Spleen (tissue), 11 donors: ENCODE measurements around the gene MAPK8IP3. TPM values are rescaled to one million over a fixed set of nuclear protein-coding genes. Genes with fewer than 3 reads are reported as not detected.

ENCODE experiments used
- DNase-seq: peaks from one replicate; pipeline ENCODE4 v3.0.0-alpha.2; 2020
- H3K27ac ChIP-seq, 8 donors: fragments of 200-600 bp; sonication (generic) in 7 of 8; 1 replicate in 4 of 8; 2 replicates in 4 of 8; pipeline versions ENCODE4 v1.5.0 to v1.8.0; 2016 to 2021; ENCODE audit warnings: inconsistent platforms in 4 of 8, mild to moderate bottlenecking in 4 of 8, moderate library complexity in 1 of 8
- H3K27me3 ChIP-seq, 7 donors: fragments of 200-600 bp; sonication (generic) in 6 of 7; replicated peaks in 1 of 7; 1 replicate in 4 of 7; 2 replicates in 3 of 7; pipeline versions ENCODE4 v1.5.0 to v1.8.0; 2016 to 2021; ENCODE audit warnings: inconsistent platforms in 3 of 7, mild to moderate bottlenecking in 1 of 7
- H3K36me3 ChIP-seq, 6 donors: fragments of 200-600 bp; sonication (generic) in 5 of 6; 1 replicate in 4 of 6; 2 replicates in 2 of 6; pipeline versions ENCODE4 v1.5.0 to v1.8.0; 2016 to 2021; ENCODE audit warnings: inconsistent platforms in 2 of 6
- H3K4me1 ChIP-seq, 6 donors: fragments of 200-600 bp; sonication (generic) in 5 of 6; 1 replicate in 3 of 6; 2 replicates in 3 of 6; pipeline versions ENCODE4 v1.5.0 to v1.8.0; 2016 to 2021; ENCODE audit warnings: inconsistent platforms in 3 of 6
- H3K4me3 ChIP-seq, 8 donors: fragments of 200-600 bp; sonication (generic) in 7 of 8; 1 replicate in 4 of 8; 2 replicates in 4 of 8; pipeline versions ENCODE4 v1.5.0 to v1.8.0; 2016 to 2021; ENCODE audit warnings: inconsistent platforms in 4 of 8, mild to moderate bottlenecking in 4 of 8, moderate library complexity in 2 of 8
- H3K9me3 ChIP-seq, 8 donors: fragments of 200-600 bp; sonication (generic) in 7 of 8; 1 replicate in 4 of 8; 2 replicates in 4 of 8; pipeline versions ENCODE4 v1.5.0 to v1.8.0; 2016 to 2021; ENCODE audit warnings: inconsistent platforms in 4 of 8
- POLR2A ChIP-seq, 3 donors: fragments of 450-650 bp; IDR thresholded peaks; one replicate each; pipeline ENCODE4 v1.5.1; 2017; ENCODE audit warnings: antibody characterized with exemption in 3 of 3, mild to moderate bottlenecking in 1 of 3
- POLR2AphosphoS5 ChIP-seq, 3 donors: sonication (generic); formaldehyde crosslinking; IDR thresholded peaks; one replicate each; pipeline ENCODE4 v1.5.1; 2017; ENCODE audit warnings: antibody characterized with exemption in 3 of 3
- WGBS, 5 donors: extraction: QIAGEN DNeasy Blood & Tissue Kit in 3 of 5; methylation state at CpG; one replicate each; pipeline versions ENCODE4 v1.1.5 to v1.1.7; 2013 to 2018; 5-methylcytosine and 5-hydroxymethylcytosine counted together
- intact Hi-C: fragments of 100-400 bp; cut with DNase I; formaldehyde crosslinking; loops from one replicate; pipeline ENCODE4 v1.15.0; 2023; ENCODE audit warnings: low total_unique reads
- polyA plus RNA-seq, 3 donors: library from polyadenylated mRNA; stranded (reverse); fragments of 200-250 nt; gene quantifications; one replicate each; pipeline ENCODE4 v1.2.1, GENCODE V29; 2013
- total RNA-seq, 7 donors: library from RNA; depleted of rRNA in 3 of 7; stranded (reverse); fragments of >200 nt in 3 of 7; fragmentation: NEBNext Ultra II Directional in 4 of 7; extraction: Animal tissue kit (Norgen Biotek cat#: 25700) in 4 of 7; gene quantifications; one replicate each; pipeline versions ENCODE4 v1.1.0 to v1.2.1, GENCODE V29; 2016 to 2021
- TF ChIP-seq, protein P1 (sequence below), 11 experiments: fragments of 200-600 bp in 7 of 11; fragments of 450-650 bp in 4 of 11; sonication (generic) in 4 of 11; IDR thresholded peaks in 8 of 11; conservative IDR thresholded peaks in 3 of 11; 1 replicate in 7 of 11; 2 replicates in 4 of 11; pipeline versions ENCODE4 v1.4.0 to v1.8.0; 2016 to 2021; ENCODE audit warnings: antibody characterized with exemption in 11 of 11, inconsistent platforms in 4 of 11, mild to moderate bottlenecking in 1 of 11
- donor health status: healthy with polysubstance abuse.
- donor health status: DM: no; HTN: no; CAD: no; lungs with moderate emphysema.
- donor health status: DM: no; HTN: no; CAD: no.
- donor health status: Bipolar disorder and iron deficiency.
- donor health status: healthy.
- donor health status: DM: no; HTN: no; CAD: no.
- donor health status: DM: yes; HTN: yes; CAD: no.

Gene MAPK8IP3
- total and polyA plus RNA-seq, 10 donors, result 27.2 to 134 (median 114) TPM

DNA sequence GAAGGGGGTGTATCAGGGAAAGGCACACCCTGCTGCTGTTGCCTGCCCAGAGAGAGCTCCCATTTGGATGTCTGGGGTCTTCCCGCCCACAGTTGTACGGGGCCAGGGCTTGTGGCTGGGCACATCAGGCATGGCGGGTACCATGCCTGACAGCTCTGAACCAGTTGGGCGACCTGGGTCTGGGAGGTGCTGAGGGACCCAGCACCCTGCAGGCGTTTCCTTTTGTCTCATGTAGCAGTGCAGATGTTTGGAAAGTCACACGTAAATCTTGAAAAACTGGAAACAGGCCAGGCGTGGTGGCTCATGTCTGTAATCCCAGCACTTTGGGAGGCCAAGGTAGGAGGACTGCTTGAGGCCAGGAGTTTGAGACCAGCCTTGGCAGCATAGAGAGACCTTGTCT lies 36.3 kb upstream of the MAPK8IP3 start:
- no peak overlapping the region for H3K4me3 ChIP-seq
- DNase-seq, result no peak
- intact Hi-C loops, result no loop called here

DNA sequence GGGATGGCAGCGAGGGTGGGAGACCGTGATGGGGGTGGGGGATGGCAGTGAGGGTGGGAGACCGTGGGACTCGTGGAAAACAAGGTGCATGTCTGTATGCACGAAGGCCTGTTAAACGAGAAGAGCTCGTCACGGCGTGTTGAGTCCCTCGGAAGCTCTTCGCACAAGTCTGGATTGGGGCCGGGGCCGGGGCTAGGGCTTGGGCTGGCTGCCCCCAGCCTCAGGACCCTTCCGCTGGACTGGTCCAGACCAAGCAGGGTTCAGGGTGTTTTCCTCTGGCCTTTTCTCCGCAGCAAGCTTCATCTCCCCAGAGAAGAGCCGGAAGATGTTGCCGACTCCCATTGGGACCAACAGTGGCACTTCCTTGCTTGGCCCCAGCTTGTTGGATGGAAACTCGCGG lies 35.6 kb upstream of the MAPK8IP3 start:
- H3K27ac ChIP-seq, result no peak overlapping the region
- H3K36me3 ChIP-seq, result peaks cover 2 to 100% (median 94%) of the 10 kb centered on the region in 6 donors
- no peak overlapping the region for H3K4me3 ChIP-seq
- 94 to 97% (median 95%) methylated on average over 19 of the region's 19 CpGs for WGBS, 5 donors
- no peaks in the 10 kb centered on the region for H3K27me3 ChIP-seq
- TF ChIP-seq POLR2A (IDR thresholded peaks at IDR 0.05), result no peak
- TF ChIP-seq, protein P1, sequence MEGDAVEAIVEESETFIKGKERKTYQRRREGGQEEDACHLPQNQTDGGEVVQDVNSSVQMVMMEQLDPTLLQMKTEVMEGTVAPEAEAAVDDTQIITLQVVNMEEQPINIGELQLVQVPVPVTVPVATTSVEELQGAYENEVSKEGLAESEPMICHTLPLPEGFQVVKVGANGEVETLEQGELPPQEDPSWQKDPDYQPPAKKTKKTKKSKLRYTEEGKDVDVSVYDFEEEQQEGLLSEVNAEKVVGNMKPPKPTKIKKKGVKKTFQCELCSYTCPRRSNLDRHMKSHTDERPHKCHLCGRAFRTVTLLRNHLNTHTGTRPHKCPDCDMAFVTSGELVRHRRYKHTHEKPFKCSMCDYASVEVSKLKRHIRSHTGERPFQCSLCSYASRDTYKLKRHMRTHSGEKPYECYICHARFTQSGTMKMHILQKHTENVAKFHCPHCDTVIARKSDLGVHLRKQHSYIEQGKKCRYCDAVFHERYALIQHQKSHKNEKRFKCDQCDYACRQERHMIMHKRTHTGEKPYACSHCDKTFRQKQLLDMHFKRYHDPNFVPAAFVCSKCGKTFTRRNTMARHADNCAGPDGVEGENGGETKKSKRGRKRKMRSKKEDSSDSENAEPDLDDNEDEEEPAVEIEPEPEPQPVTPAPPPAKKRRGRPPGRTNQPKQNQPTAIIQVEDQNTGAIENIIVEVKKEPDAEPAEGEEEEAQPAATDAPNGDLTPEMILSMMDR (IDR thresholded peaks at IDR 0.05 in 8 of 11, conservative IDR thresholded peaks at IDR 0.05 in 3 of 11), result no peak
- TF ChIP-seq POLR2AphosphoS5 (IDR thresholded peaks at IDR 0.05), result no peak
- no peaks in the 10 kb centered on the region for H3K4me1 ChIP-seq
- intact Hi-C loops, result no loop called here
- no peaks in the 10 kb centered on the region for H3K9me3 ChIP-seq
- DNase-seq, result no peak

More for the DNA sequence above, 36.3 kb upstream of the MAPK8IP3 start:
- Histone ChIP-seq H3K9me3 (no peaks in the 10 kb centered on the region), H3K27me3 (no peaks in the 10 kb centered on the region), H3K27ac (no peak overlapping the region), H3K4me1 (no peaks in the 10 kb centered on the region), H3K36me3 (peaks cover 2 to 100% (median 94%) of the 10 kb centered on the region in 6 donors)
- WGBS, 5 donors, result 86 to 97% (median 95%) methylated on average over 6 to 7 of the region's 7 CpGs
- TF ChIP-seq POLR2AphosphoS5 (IDR thresholded peaks at IDR 0.05), result no peak
- TF ChIP-seq, protein P1 (IDR thresholded peaks at IDR 0.05 in 8 of 11, conservative IDR thresholded peaks at IDR 0.05 in 3 of 11), result no peak
- no peak for TF ChIP-seq POLR2A (IDR thresholded peaks at IDR 0.05)

DNA sequence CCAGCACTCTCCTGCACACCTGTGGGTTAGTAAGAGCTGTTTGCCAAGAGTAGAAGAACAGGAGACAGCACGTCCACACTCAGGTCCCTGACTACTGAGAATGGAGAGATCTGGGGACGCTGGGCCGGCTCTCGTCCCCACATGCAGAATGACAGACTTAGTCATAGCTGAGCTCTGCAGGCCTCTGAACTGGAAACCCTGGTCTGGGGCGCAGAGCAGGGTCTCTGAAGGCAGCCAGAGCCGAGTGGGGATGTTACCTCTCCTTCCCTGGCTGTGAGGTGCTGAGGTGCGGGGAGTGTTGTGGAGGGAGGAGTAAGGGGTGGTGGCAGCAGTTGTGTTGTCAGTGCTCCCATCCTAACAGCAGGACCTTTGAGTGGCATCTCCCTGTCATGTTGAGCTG lies 35.1 kb upstream of the MAPK8IP3 start:
- Histone ChIP-seq H3K27ac (no peak overlapping the region), H3K9me3 (no peaks in the 10 kb centered on the region), H3K36me3 (peaks cover 2 to 100% (median 92%) of the 10 kb centered on the region in 6 donors), H3K4me3 (no peak overlapping the region), H3K4me1 (no peaks in the 10 kb centered on the region), H3K27me3 (no peaks in the 10 kb centered on the region)
- intact Hi-C loops, result no loop called here
- DNase-seq, result no peak
- TF ChIP-seq POLR2AphosphoS5 (IDR thresholded peaks at IDR 0.05) (no peak), POLR2A (IDR thresholded peaks at IDR 0.05) (no peak)
- TF ChIP-seq, protein P1 (IDR thresholded peaks at IDR 0.05 in 8 of 11, conservative IDR thresholded peaks at IDR 0.05 in 3 of 11), result no peak
- whole genome bisulfite sequencing, 5 donors, result 94 to 99% (median 97%) methylated on average over 7 of the region's 7 CpGs

DNA sequence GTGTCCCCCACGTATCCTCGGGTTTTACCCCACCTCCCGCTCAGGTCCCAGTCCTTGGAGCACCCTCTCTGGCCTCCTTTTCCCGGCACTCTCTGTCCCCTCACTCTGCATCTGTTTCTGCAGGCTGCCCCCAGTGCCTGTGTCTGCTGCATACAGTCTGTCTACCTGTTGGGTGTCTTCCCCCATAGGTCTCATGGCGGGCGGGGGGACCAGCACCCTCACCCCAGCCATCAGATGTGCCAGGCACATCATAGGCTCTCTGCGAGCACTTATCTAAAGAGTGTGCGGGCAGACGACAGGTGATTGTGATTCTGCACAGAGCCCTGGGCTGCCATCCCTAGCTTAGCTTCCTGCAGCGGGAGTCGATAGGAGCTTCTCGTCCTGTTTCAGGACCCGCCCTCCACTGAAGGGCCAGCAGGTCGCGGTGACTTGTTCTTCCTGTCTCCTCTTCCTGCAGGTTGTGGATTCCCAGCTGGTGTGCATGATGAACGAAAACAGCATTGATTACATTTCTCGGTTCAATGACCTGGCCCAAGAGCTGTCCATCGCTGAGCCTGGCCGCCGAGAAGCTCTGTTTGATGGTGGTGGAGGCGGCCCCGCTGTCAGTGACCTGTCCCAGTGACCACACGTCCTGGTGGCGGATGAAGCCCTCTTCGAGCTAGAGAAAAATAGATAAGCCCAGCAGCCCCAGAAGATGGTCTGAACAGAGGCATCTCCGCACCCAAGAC lies 32.4 kb upstream of the MAPK8IP3 start:
- intact Hi-C loops, result no loop called here
- Histone ChIP-seq H3K4me3 (no peak overlapping the region), H3K27ac (no peak overlapping the region), H3K36me3 (peaks cover 2 to 77% (median 65%) of the 10 kb centered on the region in 6 donors), H3K9me3 (no peaks in the 10 kb centered on the region), H3K27me3 (no peaks in the 10 kb centered on the region), H3K4me1 (peaks cover 4 to 13% (median 9%) of the 10 kb centered on the region in 6 donors)
- no peak for DNase-seq
- WGBS, 5 donors, result 90 to 98% (median 93%) methylated on average over 19 to 26 of the region's 26 CpGs
- TF ChIP-seq POLR2A (IDR thresholded peaks at IDR 0.05), result no peak
- TF ChIP-seq, protein P1 (IDR thresholded peaks at IDR 0.05 in 8 of 11, conservative IDR thresholded peaks at IDR 0.05 in 3 of 11), result no peak
- no peak for TF ChIP-seq POLR2AphosphoS5 (IDR thresholded peaks at IDR 0.05)
